Cardiac fibroblast (primary cell): ENCODE measurements around the gene HABP4.

Experiments
- DNase-seq, 2 donors: peaks; one replicate each; pipeline versions ENCODE4 v3.0.0 to v3.0.0-alpha.2; 2010; ENCODE audit warnings: low read depth in 2 of 2
- H3K4me3 ChIP-seq, 2 donors: replicated peaks in 1 of 2; 1 replicate in 1 of 2; 2 replicates in 1 of 2; pipeline ENCODE4 v1.5.1; 2011; ENCODE audit warnings: low read depth in 2 of 2, low read length in 2 of 2, mild to moderate bottlenecking in 2 of 2, moderate library complexity in 1 of 2
- TF ChIP-seq, protein P1 (sequence below): IDR thresholded peaks from one replicate; pipeline ENCODE4 v1.5.1; 2011; ENCODE audit warnings: low read depth, mild to moderate bottlenecking, low read length, inconsistent platforms

Gene HABP4

DNA sequence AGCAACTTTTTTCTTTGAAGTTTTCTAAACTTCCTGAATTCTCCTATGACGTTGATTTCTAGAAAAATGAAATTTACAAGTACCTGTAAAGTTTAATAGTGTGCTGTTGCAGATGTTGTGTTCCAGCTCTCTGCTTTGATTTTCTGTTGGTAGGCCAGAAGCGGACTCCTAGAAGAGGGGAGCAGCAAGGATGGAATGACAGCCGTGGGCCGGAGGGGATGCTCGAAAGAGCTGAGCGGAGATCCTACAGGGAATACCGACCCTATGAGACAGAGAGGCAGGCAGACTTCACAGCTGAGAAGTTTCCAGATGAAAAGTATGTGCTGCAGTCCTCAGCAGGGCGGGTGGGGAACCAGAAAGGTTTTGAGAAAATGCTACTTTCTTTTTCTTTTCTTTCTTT, 8.3 kb downstream of the HABP4 start:
- TF ChIP-seq, protein P1, sequence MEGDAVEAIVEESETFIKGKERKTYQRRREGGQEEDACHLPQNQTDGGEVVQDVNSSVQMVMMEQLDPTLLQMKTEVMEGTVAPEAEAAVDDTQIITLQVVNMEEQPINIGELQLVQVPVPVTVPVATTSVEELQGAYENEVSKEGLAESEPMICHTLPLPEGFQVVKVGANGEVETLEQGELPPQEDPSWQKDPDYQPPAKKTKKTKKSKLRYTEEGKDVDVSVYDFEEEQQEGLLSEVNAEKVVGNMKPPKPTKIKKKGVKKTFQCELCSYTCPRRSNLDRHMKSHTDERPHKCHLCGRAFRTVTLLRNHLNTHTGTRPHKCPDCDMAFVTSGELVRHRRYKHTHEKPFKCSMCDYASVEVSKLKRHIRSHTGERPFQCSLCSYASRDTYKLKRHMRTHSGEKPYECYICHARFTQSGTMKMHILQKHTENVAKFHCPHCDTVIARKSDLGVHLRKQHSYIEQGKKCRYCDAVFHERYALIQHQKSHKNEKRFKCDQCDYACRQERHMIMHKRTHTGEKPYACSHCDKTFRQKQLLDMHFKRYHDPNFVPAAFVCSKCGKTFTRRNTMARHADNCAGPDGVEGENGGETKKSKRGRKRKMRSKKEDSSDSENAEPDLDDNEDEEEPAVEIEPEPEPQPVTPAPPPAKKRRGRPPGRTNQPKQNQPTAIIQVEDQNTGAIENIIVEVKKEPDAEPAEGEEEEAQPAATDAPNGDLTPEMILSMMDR: no peak
- no peak for DNase-seq
- H3K4me3 ChIP-seq: no peak overlapping the region

DNA sequence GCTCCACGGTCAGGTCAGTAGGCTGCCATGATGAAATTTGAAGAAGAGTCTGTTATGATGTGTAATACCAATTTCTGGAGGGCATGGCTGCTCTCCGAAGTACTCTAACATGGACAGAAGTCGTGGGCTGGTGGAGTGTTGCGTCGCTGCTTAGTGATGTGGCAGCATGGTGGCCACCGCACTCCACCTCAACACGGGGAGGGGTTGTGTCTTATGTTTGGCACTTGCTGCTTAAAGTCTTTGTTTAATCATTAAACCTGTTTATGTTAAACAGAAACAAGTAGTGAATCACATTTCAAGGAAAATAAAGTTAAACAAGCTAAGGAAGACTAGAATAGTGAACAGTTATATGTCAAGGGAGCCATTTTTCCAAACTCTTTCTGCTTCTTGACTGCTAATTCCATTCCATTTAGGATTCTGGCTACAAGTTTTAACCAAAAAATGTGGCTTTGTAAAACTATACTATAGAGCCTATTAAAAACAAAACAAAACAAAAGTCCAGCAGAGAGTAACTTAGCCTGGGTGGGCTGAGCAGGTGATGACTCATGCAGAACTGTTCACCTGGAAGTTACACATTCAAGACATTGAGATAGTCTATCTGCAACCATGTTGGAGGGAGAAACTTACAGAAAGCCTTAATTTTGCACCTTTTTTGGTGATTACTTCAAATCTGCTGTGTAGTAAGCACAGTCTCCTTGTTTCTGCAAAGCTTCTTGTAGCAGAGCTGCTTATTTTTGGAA, 9.5 kb downstream of the HABP4 start:
- no peak for DNase-seq
- TF ChIP-seq, protein P1: no peak

DNA sequence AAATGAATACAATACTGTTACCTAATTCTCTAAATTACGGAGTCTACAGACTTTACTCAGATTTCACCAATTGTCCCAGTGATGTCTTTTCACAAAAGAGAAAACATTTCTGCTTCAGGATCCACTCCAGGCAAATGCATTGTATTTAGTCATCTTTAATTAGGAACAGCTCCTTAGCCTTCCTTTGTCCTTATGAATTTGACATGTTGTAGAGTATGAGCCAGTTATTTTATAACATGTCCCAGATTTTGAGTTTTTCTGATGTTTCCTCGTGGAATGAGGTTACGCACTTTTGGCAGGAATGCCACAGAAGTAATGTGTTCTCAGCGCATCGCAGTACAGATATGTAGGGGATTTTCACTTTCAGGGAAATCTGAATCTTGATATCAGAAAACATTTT, 10.5 kb downstream of the HABP4 start:
- peak in 1 of 2 donors; percentile 15 for DNase-seq
- no peak overlapping the region for H3K4me3 ChIP-seq

More for the DNA sequence above, 9.5 kb downstream of the HABP4 start:
- no peak overlapping the region for H3K4me3 ChIP-seq

DNA sequence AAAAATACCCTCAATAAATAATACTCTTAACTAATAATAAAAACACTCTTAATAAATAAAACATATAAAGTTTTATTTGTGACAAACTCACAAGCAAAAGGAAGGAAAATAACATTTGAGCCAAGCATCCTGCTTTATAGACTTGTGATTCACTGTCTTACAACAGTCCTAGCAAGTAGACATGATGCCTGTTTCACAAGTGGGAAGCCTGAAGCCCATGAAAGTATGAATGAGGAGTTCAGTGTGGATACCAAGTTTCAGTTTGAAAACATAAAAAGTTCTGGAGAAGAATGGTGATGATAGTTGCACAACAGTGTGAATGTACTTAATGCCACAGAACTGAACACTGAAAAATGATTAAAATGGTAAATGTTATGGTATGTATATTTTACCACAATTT, 10.9 kb downstream of the HABP4 start:
- peak; percentile 57 to 59 for DNase-seq
- H3K4me3 ChIP-seq: no peak overlapping the region
- TF ChIP-seq, protein P1: no peak

More for the DNA sequence above, 10.5 kb downstream of the HABP4 start:
- TF ChIP-seq, protein P1: no peak

DNA sequence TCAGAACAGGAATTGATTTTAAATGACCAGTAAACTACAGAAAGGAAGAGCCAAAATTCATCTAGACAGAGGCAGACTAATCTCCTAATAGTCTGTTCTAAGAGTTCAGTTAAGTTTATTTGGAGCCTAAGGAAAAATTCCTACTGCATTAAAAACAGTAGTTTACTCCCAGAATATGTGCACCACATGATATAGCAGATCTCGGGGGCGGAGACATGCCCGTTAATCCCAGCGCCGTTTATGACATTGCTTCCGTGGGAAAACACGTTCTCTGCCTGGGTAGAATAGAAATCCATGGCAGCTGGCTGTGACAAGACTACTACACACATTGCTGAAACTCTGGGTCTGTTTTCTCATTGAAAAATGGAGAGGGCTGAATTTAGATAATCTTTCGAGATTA, 11.4 kb downstream of the HABP4 start:
- DNase-seq: no peak
- TF ChIP-seq, protein P1: no peak
- no peak overlapping the region for H3K4me3 ChIP-seq

DNA sequence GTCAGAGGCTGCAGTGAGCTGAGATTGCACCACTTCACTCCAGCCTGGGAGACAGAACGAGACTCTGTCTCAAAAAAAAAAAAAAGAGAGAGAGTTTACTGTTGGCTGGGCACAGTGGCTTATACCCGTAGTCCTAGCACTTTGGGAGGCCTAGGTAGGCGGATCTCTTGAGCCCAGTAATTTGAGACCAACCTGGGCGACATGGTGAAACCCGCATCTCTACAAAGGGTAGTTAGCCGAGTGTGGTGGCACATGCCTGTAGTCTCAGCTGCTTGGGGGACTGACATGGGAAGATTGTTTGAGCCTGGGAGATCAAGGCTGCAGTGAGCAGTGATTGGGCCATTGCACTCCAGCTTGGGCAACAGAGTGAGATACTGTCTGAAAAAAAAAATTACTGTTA, 12.6 kb downstream of the HABP4 start:
- no peak overlapping the region for H3K4me3 ChIP-seq
- TF ChIP-seq, protein P1: no peak
- no peak for DNase-seq

DNA sequence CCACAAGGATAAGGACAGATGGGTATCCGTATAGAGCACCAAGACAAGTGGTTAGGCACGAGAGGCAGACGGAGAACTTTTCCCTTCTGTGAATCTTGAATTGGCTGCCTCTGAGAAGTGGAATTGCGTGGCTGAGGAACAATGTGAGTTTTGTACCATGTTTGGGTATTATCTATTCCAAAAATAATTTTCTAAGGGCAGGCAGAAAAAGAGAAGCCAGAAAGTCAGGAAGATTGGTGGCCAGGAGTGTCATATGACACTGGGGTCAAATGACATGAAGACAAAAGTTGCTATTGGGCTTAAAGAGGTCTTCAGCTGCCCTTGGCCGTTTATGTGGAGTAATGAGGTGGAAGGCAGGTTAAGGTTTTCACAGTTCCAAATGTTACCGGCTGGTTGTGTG, 14.5 kb downstream of the HABP4 start:
- no peak overlapping the region for H3K4me3 ChIP-seq
- no peak for DNase-seq
- TF ChIP-seq, protein P1: no peak
